HG03460 (cell line): ENCODE data around the gene CSPG5.

Source experiments
- ATAC-seq: cut with Tn5 transposase; IDR thresholded peaks from one replicate; pipeline ENCODE4 v1.9.1; 2021; ENCODE audit not compliant: unreplicated experiment

The CSPG5 gene

DNA sequence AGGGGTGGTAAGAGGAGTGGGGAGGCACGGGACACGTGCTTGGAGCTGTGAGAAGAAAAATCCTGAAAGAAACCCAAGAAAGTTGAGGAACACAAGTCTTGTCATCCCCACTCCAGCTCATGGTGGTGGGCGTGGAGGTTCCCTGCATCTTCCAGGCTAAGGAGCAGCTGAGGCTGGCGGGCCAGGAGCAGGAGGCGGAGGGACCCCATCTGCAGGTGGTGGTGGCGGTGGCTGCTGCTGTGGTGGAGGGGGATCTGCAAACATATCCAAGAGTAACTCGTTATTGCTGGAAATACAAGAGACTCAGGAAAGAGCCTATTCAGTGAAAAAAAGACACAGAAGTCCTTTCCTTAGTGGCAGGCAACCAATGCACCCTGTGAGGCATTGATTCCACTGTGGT, 9.4 kb upstream of the CSPG5 start:
- no peak for ATAC-seq

DNA sequence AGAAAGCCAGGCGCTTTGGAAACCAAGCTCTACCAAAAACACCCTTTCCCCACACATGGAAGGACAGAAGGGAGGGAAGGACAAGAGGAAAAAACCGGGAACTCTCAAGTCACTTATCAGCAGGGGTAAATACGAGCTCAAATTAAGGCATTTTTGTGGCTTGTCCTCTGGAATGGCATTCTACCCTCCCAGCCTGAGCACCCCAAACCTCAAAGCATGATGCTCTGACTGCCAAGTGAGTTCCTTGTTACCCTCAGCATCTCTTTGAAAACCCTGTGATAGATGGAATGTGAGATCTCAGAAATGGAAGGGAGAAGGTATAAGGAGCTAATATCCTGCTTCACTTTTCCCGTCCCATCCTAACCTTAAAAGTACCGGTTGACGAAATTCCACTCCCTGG, 8.1 kb upstream of the CSPG5 start:
- no peak for ATAC-seq

DNA sequence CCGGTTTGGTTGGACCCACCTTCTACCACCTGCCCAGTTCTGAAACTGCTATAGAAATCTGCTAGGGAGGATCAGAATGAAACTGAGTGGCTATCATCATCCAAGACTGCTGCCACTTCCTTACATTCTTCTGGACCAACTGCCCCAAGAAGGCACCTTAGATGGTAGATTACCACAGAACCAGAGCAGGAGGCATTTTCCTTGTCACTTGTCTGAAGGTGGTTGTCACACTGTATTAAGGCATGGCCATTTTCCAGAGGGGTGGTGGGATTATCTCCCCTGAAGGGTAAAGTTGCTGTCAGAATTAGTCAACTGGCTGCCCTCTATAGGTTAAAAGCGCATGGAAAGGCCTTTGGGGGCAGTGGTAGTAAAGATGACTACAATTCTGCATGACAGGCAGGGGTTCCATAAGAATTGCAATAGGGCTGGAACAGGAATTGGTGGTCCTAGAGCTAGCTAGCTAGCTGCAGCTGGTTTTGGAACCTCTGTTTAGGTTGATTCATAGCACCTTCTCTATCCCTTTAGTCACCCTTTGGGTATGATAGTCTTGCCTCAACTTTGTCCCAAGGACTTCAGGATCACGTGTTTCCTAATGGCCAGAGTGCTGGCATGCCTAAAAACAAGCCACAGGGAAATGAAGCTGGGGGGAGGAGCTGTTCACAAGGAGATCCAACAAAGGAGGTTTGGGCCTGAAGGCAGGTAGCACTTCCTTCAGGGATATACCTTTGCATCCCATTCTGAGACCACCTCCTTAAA, 4.8 kb upstream of the CSPG5 start:
- no peak for ATAC-seq

DNA sequence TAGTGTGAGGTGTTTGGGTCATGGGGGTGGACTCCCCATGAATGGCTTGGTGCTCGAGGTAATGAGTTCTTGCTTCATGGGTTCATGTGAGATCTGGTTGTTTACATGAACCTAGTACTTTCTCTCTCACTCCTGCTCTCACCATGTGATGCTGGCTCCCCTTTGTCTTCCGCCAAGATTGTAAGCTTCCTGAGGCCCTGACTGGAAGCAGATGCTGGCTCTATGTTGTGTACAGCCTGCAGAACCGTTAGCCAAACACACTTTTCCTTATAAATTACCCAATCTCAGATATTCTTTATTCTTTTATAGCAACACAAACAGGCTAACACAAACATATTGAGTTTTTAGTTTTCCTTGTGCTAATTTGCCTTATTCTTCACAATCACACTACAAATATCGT, 3.2 kb upstream of the CSPG5 start:
- ATAC-seq = no peak

DNA sequence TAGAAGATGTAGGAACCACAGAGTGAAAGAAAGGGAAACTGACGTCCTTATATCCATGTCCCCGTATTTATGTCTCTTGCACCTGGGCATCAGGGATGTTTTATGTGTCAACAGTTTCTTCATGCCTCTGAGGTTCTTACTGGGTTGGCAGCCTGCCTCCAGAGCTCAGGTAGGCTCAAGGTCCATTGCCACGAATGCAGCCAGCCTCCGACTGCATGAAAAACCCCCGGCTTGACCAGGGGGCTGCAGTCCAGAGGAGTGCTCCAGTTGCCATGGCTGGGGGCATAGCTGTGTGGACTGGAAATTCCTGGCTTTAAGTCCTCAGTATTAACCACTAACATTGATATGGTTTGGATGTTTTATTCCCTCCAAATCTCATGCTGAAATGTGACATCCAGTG, 2.8 kb upstream of the CSPG5 start:
- no peak for ATAC-seq

DNA sequence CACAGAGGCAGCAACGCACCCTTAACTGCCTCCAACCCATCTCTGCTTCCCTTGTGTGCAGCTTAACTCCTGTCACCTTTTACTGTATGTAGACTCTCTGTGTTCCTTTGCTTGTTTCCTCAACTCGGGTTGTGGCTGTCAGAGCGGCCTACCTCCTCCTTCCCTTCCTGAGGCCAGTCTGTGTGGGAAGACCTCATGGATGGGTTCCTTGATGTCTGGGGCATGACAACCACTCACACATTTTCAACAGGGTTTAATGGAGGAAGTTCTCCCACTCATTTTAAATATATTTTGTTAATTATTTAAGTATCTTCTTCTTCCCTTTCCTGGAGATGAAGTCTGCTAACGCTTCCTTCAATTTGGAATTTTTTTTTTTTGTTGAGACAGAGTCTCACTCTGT, 1.8 kb upstream of the CSPG5 start:
- ATAC-seq = no peak

DNA sequence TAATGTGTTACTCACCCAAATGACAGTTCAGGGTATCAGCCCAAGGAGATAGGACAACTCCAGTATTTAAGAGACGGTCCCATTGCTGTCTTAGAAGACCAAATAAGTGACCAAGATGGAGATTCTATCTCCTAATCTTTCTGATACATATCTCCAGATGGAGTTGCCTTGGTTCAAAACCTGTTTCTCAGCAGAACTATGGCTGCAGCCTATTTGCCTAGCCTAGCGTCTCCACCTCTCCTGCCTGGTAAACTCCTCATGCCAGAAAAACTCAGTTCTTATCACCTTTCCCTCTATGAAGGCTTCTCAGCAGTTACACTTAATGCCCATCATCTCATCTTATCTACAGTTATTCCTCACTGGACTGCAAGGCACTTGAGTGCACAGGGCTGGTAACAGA, 1.2 kb upstream of the CSPG5 start:
- ATAC-seq = no peak

DNA sequence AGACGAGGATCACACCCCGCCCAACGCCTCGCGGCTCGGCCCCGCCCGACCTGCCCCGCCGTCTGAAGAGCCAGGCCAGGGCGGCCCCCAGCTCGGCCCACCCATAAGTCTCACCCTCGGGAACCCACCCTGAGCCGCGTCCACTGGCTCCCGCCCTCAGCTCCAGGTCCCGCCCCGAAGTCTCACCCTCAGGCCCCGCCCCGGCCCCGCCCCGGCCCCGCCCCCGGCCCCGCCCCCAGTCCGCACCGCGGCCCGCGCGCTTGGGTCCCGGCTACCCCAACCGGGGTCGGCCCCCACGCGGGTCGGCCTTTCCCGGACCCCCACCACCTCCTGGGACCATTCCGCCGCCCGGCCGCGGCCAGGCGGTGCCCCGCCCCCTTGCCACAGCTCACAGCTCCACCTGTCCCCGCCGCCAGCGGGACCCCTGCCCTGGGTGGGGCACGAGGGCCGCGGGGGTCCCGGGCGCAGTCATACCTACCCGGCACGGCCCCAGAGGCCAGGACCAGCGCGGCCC, 489 bp downstream of the CSPG5 start:
- no peak for ATAC-seq

DNA sequence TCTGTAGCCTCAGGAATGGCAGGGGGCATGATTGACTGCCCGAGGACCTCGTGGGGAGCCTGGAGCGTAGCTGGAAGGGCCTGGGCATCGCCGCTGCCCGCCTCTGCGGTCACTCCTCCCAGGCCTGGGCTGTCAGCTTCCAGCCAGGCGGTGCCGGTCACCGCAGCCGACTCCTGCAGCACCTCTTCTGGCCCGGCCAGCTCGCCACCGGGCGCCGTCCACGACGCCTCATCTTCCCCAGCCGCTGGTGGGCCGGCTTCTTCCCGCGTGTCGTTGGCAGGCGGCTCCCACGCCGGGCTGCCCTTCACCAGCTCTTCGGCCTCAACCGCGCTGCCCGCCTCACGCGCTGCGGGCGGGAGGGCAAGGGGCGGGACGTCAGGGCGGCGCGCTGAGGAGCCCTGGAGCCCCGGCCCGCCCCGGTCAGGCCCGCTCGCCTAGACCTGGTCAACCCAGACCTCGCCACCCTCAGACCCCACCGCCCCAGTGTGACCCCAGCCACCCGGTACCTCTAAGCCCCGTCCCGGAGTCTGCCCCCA, 1.0 kb downstream of the CSPG5 start:
- no peak for ATAC-seq

DNA sequence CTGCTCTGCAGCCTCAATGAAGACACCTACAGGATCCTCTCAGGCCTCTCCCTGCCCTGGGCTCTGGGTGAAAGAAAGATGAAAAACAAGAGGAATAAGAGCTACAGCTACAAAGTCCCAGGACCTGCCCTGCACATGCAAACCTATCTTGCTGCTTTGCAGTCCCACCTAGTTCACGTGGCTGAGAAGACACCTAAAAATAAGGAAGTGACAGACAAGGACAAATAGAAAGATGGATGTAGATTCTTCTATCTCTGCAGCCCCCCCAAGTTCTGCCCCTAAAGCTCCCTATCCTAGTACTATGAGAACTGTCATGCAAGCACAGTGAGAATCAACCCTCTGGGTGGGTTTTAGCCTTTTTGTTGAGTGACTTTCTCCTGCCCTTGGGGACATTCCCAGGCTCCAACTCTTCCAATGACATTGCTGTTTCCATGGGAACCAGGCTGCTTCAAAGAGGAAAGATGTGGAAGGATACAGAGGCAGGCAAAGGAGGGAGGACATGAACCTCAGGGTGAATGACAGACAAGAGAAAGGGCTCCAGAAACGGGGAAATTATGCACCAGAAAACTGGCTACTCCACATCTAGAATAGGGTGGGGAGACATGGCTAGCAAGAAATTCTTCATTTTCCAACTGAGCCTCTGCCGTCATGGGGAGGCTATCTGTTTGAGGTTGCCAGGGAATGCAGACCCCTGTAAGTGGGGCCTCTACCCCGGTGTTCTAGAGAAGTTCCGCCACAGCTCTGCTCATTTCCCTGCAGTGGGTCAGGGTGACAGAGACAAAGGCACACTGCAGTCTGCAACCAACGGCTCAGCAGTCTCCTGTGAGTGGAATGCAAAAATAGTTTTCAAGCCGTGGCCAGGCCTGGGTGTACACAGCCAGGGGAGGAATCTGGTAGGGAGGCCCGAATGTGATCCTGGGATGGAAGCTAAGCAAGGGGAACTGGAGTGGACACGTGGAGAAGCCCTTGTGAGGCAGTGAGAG, 5.2 kb downstream of the CSPG5 start:
- no peak for ATAC-seq

DNA sequence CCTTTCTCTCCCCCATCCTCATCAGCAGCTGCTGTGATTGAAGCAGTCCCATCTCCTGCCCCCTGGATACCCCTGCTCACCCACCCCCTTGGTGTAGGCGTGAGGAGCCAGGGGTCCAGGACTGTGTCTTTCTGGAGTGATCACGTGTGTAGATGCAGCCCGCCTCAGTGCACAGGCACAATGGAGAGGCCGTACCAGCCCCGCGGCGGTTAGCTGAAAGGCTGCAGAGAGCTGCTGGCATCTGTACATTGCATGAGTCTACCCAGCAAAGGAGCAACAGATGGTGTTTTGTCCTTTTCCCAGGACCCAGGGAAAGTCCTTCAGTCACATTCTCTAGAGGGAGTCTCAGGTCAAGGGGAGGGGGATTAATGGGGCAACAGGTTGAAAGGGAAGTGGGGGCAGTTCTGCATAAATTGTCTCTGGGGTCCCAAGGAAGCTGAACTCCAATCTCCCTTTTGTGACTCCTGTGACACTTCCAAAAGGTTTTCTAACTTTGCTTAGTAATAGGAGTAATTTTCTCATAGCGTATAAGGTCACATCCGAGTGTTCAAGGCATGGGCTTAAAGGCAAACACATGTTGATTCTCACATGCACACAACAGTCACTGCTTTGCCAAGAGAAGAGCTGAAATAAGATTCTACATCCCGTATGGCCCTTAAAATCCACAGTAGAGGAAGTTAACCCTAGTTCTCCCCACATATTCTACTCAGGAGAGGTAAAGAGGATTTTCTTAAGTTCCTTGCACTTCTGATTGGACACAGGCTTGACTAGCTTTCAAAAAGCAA, 7.1 kb downstream of the CSPG5 start:
- no peak for ATAC-seq

DNA sequence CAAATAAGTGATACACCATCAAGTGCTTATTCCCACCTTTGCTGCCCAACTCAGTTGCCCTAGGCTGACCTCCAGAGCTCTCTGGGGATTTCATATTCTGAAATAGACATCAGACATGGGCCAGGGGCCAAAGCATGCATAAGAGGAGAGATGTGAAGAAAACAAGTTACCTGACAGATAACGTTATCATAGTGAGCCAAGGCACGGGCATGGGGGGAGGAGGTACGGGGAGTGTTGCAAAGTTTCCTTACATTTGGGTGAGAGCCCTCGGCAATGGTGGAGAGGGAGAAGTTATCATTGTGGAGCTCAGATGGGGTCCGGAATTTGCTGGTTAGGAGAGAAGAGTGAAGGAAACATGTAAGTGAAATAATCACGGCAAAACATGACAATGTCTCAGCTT, 9.8 kb downstream of the CSPG5 start:
- no peak for ATAC-seq

DNA sequence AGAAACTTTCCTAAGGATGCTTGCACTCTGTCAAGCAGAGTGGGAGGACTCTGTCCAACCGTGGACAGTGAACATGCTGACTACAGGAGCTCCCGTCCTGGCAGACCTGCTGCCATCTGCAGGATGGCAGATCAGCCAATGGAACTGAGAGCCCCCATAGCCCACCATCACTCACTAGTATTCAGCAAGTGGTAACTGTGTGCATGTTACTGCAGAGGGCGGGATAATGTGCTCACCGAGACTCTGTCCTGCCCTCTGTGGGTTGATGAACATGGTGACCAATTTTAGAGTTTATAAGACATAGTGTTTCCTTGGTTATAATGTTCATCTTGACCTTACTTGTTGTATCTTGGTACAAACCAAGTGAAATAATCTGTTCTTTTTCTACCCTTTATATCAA, 11.5 kb downstream of the CSPG5 start:
- no peak for ATAC-seq

DNA sequence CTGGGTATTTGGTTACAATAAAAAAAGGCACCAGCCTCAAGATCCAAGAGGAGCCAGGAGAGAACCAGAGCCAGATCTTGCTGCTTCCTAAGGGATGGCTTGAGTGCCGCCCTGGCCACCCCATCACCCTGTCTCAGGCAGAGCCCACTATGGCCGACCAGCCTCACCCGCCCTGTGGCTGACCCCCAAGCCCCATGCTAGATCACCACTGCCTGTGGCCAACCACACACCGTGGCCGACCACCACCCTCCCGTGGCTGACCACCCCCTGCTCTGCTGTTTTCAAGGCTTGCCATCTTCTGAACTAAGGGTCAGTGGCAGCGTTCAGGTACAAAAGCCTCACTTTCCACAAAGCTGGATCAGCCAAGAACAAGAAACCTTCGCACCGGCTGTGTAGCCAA, 12.0 kb downstream of the CSPG5 start:
- ATAC-seq = no peak

DNA sequence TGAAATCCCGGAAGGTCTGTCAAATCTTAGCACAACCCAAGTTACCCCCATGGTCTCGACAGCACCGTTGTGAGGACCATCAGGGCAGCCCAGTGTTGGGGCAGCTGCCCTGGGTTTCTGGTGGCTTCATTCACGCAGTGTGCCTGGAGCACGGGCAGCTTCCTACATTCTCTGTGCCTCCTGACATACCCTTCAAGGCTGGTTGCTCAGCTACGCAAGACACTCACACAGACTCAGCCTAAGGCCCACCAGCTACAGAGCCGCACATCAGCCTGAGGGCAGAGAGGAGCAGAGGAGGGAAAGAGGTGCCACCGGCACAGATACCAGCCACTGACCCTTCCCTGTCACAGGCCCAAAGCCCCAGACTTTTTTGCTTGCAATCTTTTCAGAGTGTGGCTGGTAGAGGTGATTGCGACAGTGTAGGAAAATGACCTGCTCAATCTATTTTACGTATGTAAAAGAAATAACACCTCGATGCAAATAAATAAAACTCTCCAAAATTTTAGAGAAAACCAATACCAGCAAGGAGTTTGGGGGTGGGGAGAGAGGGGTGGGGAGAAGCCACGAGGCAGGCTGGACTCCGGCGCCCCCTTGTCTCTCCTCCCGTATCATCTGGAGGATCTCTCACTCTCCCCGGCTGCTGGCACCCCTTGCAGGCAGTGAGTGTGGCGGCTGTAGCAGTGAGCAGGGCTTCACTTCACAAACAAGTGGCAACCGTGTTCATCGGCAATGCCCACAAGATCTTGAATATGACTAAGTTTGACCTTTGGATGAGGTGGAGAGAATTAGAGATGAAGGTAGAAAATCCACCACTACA, 12.7 kb downstream of the CSPG5 start:
- ATAC-seq = no peak

DNA sequence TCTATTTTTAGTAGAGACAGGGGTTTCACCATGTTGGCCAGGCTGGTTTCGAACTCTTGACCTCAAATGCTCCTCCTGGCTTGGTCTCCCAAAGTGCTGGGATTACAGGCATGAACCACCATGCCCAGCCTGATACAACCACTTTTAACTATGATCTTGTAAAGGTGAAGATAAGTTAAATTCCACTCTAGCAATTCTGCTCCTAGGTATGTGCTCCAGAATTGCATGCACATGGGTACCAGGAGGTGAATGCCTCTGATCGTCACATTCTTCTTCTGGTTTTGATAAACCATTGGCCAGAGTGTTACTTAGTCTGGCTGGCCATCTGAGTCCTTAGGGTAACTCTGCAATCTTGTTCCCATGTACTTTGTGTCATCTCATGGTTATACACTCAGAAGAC, 22.3 kb downstream of the CSPG5 start:
- ATAC-seq = no peak

DNA sequence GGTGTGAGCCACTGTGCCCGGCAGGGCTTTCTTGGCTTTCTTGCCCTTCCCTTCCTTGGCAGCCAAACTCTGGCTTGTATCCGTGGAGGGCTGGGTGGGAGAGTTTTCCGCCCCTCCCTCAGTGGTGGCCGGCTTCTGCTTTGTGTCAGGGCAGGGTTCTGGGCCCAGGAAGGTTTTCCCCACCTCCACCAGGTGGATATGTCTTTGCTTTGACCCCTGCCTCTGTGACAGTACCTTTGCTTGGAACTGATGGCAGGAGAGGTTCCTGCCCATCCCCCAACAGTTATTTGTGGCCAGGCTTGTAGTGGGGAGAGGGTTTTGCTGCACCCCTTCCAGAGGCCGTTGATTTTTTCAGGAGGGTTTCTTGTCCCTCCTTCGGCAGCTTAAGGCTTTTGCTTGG, 24.3 kb downstream of the CSPG5 start:
- ATAC-seq = no peak

DNA sequence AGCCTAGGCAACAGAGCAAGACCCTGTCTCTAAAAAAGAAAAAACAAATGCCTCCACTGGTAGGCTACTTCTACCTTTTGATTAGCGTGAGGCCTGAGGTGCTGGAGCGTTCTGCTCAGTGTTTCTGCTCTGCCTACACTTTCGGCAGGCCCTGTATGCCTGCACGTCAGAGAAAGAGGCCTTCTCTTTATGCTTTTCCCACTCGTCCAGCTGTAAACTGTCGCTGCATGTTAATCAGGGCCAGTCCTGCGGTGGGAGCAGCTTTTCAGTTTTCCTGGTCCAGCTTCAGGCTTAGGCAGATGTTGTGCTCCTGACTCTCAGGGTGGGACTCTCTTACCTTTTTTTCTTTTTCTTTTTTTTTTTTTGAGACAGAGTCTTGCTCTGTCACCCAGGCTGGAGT, 25.3 kb downstream of the CSPG5 start:
- no peak for ATAC-seq

DNA sequence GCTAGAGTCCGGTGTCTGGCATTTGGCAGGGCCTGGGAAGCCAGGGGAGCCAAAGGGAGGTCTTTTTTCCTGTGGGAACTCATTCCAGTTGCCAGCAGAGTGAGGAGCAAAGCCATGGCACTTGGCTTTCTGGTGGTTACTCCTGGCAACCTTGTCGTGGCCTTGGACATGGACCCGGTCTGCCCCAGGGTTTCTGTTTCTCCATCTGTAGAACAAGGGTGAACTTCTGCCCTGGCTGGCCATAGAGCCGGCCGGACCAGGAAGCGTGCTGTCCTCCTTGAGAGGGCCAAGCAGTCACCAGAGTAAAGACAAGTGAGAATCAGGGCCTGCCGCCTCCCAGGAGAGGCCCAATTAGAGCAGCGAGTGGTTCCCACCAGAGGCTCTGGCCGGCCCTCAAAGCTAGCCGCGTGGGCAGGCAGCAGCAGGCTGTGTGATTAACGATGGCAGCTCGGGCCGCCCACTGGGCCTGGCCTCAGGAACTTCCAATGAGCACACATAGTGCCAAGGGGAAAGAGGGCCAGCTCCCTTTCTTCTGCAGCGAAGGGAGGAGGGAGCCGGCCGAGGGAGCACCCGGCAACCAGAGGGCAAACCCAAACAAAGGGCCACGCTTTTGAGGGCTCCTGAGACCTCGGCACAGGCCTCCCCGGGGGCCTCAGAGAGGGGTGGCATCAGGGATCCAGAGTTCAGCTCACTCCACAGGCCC, 36.0 kb downstream of the CSPG5 start:
- ATAC-seq = no peak
